ENCODE data around the gene PDX1.

PDX1 gene

GRCh38 chr13:27970382-27971235, 50.8 kb downstream of the PDX1 start:
- no peak for DNase-seq (ENCODE audit: low spot score)

- no peak for DNase-seq (ENCODE audit: low spot score)
Measured at GRCh38 chr13:27971236-27971645, 51.4 kb downstream of the PDX1 start.

GRCh38 chr13:27971776-27972477, 52.1 kb downstream of the PDX1 start:
- DNase-seq (ENCODE audit: low spot score): no peak

GRCh38 chr13:27972478-27972820, 52.6 kb downstream of the PDX1 start:
- no peak for DNase-seq (ENCODE audit: low spot score)

DNA sequence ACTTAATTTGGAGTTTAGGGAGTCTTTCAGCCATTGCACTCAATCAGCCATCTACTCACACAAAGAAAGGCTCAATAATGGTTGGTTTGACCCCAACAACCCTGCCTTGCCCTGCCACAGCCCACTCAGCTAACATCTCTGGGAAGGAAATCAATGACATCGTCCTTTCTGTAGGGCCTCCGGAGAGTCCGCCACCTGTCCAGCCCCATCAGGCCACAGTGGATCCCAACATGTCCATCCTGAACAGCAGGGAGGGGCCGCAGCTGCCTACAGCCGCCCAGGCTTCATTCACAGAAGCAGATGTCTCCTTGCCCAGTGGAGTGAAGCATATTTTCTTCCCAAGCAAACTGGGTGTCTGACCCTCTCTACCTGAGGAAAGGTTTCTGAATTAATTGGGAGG, 53.5 kb downstream of the PDX1 start:
- DNase-seq (ENCODE audit: low spot score): no peak

DNA sequence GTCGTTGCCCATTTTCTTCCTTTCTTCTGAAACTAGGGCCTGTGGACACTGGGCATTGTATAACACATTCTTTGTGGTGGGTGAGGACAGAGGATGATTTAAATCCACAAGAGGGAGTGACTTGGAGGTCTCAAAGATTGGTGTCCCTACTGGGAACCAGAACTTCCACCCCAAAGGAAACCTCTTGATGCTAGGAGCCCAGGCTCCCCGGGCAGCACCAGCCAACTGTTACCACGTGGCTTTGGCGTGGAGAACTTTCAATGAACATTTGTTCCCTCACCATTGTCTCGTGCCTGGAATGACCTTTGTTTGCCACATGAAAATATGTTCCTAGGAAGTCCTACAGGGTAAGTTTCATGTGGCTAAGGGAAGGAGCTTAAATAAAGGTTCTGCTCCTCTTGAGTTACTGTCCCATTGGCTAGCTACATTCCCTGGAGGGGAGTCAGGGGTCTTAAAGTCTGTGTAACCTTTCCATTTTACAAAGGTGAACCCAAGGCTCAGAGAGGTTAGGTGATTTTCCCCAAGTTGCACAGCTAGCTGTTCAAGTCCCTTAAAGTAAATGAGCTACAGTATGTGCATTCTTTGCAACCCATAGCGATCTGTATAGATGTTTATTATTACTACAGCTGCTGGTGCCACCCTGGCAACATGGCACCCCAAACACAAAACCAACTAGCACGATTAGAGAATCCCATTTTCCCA, 54.3 kb downstream of the PDX1 start:
- no peak for DNase-seq (ENCODE audit: low spot score)
